ENCODE measurements around the gene GNLY.

GRCh38 chr2:85666435-85667316 is 27.5 kb upstream of the GNLY start:
- TF ChIP-seq REST (IDR thresholded peaks at IDR 0.05; ENCODE audit: low read depth) (no peak), NFIC (IDR thresholded peaks at IDR 0.05) (no peak), RAD21 (IDR thresholded peaks at IDR 0.05; ENCODE audit: low read depth) (no peak)

All from Ishikawa (cell line).